ENCODE data around the gene CREBBP. TPM values are rescaled to one million over a fixed set of nuclear protein-coding genes. Genes with fewer than 3 reads are reported as not detected.

The CREBBP gene
- total RNA-seq, 2 experiments from 2014 or later: 145 to 152 TPM

DNA sequence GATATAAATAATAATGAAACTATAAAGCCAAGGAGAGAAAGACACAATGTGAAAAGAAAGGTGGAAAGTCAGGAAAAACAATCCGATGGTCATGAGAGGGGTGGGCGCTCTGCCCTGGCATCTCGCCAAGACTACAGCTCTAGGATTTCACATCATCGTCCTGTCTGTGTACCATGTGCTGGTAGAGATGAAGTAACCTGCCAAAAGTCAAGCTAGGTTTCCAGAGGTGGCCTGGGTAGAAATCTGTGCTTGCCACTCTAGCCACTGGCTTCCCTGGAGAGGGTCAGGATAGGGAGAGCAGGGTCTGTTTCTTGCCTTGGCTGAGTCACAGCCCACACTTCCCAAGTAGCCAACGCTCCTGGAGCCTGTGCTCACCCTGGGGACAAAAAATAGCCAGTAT is 132.2 kb downstream of the CREBBP start:
- Histone ChIP-seq H3K27ac (ENCODE audit: low read depth in 1 of 2, low read length in 2 of 2) (no peak overlapping the region), H3K36me3 (ENCODE audit: insufficient read depth, low read length) (peaks cover 80% of the 10 kb centered on the region), H3K9me3 (ENCODE audit: control insufficient read depth in 1 of 2, insufficient read depth in 1 of 2, low read length in 2 of 2) (no peaks in the 10 kb centered on the region), H3K4me1 (ENCODE audit: insufficient read depth, low read length) (peaks cover 3% of the 10 kb centered on the region), H3K27me3 (ENCODE audit: control insufficient read depth in 1 of 2, insufficient read depth in 2 of 2, low read length in 2 of 2) (no peaks in the 10 kb centered on the region), H3K4me3 (ENCODE audit: low read length) (no peak overlapping the region)
- ChIA-PET CTCF (no interaction called here), POLR2A (no interaction called here)
- peaks cover 90% of the 10 kb centered on the region for H3K36me3 Mint-ChIP-seq (ENCODE audit: low read depth)
- no peak overlapping the region for H3K4me3 Mint-ChIP-seq
- H3K9me3 Mint-ChIP-seq: no peaks in the 10 kb centered on the region
- intact Hi-C loops (cut with DNase I, micrococcal nuclease): no loop called here
- DNase-seq (no peak), ATAC-seq (ENCODE audit: poor library complexity) (no peak)
- H3K4me1 Mint-ChIP-seq (ENCODE audit: low read depth): peaks cover 12% of the 10 kb centered on the region
- H3K27ac Mint-ChIP-seq: no peak overlapping the region
- H3K27me3 Mint-ChIP-seq: no peaks in the 10 kb centered on the region
- TF ChIP-seq, protein P1, sequence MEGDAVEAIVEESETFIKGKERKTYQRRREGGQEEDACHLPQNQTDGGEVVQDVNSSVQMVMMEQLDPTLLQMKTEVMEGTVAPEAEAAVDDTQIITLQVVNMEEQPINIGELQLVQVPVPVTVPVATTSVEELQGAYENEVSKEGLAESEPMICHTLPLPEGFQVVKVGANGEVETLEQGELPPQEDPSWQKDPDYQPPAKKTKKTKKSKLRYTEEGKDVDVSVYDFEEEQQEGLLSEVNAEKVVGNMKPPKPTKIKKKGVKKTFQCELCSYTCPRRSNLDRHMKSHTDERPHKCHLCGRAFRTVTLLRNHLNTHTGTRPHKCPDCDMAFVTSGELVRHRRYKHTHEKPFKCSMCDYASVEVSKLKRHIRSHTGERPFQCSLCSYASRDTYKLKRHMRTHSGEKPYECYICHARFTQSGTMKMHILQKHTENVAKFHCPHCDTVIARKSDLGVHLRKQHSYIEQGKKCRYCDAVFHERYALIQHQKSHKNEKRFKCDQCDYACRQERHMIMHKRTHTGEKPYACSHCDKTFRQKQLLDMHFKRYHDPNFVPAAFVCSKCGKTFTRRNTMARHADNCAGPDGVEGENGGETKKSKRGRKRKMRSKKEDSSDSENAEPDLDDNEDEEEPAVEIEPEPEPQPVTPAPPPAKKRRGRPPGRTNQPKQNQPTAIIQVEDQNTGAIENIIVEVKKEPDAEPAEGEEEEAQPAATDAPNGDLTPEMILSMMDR (IDR thresholded peaks at IDR 0.05): no peak

GRCh38 chr16:3745751-3746355 is 134.7 kb downstream of the CREBBP start:
- peaks cover 3% of the 10 kb centered on the region for H3K4me1 ChIP-seq (ENCODE audit: insufficient read depth, low read length)
- TF ChIP-seq, protein P1 (IDR thresholded peaks at IDR 0.05): no peak
- no peaks in the 10 kb centered on the region for H3K9me3 ChIP-seq (ENCODE audit: control insufficient read depth in 1 of 2, insufficient read depth in 1 of 2, low read length in 2 of 2)
- no peak overlapping the region for H3K27ac ChIP-seq (ENCODE audit: low read depth in 1 of 2, low read length in 2 of 2)
- peaks cover 83% of the 10 kb centered on the region for H3K36me3 ChIP-seq (ENCODE audit: insufficient read depth, low read length)
- H3K4me1 Mint-ChIP-seq (ENCODE audit: low read depth): peaks cover 6% of the 10 kb centered on the region
- no peak overlapping the region for H3K27ac Mint-ChIP-seq
- intact Hi-C loops (cut with DNase I, micrococcal nuclease): no loop called here
- POLR2A ChIA-PET: no interaction called here
- ATAC-seq (ENCODE audit: poor library complexity) (no peak), DNase-seq (no peak)
- H3K4me3 ChIP-seq (ENCODE audit: low read length): no peak overlapping the region
- no peaks in the 10 kb centered on the region for H3K27me3 ChIP-seq (ENCODE audit: control insufficient read depth in 1 of 2, insufficient read depth in 2 of 2, low read length in 2 of 2)
- H3K9me3 Mint-ChIP-seq: no peaks in the 10 kb centered on the region
- CTCF ChIA-PET: no interaction called here
- H3K27me3 Mint-ChIP-seq: no peaks in the 10 kb centered on the region
- no peak overlapping the region for H3K4me3 Mint-ChIP-seq
- H3K36me3 Mint-ChIP-seq (ENCODE audit: low read depth): peaks cover 95% of the 10 kb centered on the region

DNA sequence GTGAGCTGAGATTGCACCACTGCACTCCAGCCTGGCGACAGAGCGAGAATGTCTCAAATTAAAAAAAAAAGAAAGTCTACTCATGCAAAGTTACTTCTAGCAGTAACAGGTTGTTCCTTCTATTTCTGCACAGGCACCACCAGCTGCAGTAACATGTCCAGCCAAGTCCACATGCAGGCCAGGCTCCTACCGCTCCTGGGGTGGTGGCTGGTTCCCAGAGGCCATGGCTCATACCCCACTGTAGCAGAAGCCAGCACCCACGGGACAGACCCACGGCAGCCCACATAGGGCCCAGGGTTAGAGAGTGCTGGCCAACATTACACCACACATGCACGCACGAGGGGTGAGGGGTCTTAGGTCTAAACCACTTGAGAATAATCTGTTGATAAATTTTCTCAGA is 136.5 kb downstream of the CREBBP start:
- no peak for DNase-seq
- Mint-ChIP-seq H3K27ac (no peak overlapping the region), H3K9me3 (no peaks in the 10 kb centered on the region), H3K27me3 (no peaks in the 10 kb centered on the region), H3K4me1 (ENCODE audit: low read depth) (no peaks in the 10 kb centered on the region), H3K36me3 (ENCODE audit: low read depth) (peaks cover 95% of the 10 kb centered on the region), H3K4me3 (no peak overlapping the region)
- TF ChIP-seq, protein P1 (IDR thresholded peaks at IDR 0.05): no peak
- no peak overlapping the region for H3K27ac ChIP-seq (ENCODE audit: low read depth in 1 of 2, low read length in 2 of 2)
- POLR2A ChIA-PET: no interaction called here
- ATAC-seq (ENCODE audit: poor library complexity): no peak
- intact Hi-C loops (cut with DNase I, micrococcal nuclease): loop anchor here in 1 of 2 experiments (5.0 kb wide), 1 partner anchor 57 kb away; no protein-coding TSS in a partner anchor
- H3K36me3 ChIP-seq (ENCODE audit: insufficient read depth, low read length): peaks cover 88% of the 10 kb centered on the region
- H3K4me1 ChIP-seq (ENCODE audit: insufficient read depth, low read length): no peaks in the 10 kb centered on the region
- no peaks in the 10 kb centered on the region for H3K27me3 ChIP-seq (ENCODE audit: control insufficient read depth in 1 of 2, insufficient read depth in 2 of 2, low read length in 2 of 2)
- no peak overlapping the region for H3K4me3 ChIP-seq (ENCODE audit: low read length)
- no peaks in the 10 kb centered on the region for H3K9me3 ChIP-seq (ENCODE audit: control insufficient read depth in 1 of 2, insufficient read depth in 1 of 2, low read length in 2 of 2)
- CTCF ChIA-PET: no interaction called here

Data from CD4-positive, alpha-beta T cell (primary cell).